Left ventricle myocardium inferior (tissue), 1 donor: Measurements from ENCODE around the gene ELOB. TPM values are rescaled to one million over a fixed set of nuclear protein-coding genes. Genes with fewer than 3 reads are reported as not detected.
"Not testable (repeated sequence)": the region's sequence is repeated elsewhere in the genome, so short reads cannot be mapped to it uniquely, and the experiment has no call there.

ENCODE experiments used
- DNase-seq: peaks from one replicate; pipeline ENCODE4 v3.0.0-alpha.2; 2020
- H3K27ac ChIP-seq: fragments of 200-600 bp; replicated peaks from 2 replicates; pipeline ENCODE4 v1.8.0; 2021
- H3K27me3 ChIP-seq: fragments of 200-600 bp; 2 replicates; pipeline ENCODE4 v1.8.0; 2021; ENCODE audit warnings: low read depth
- H3K36me3 ChIP-seq: fragments of 200-600 bp; 2 replicates; pipeline ENCODE4 v1.8.0; 2021
- H3K4me1 ChIP-seq: fragments of 200-600 bp; 2 replicates; pipeline ENCODE4 v1.8.0; 2021
- H3K4me3 ChIP-seq: fragments of 200-600 bp; 2 replicates; pipeline ENCODE4 v1.8.0; 2021; ENCODE audit warnings: mild to moderate bottlenecking, moderate library complexity
- H3K9me3 ChIP-seq: fragments of 200-600 bp; replicated peaks from 2 replicates; pipeline ENCODE4 v1.8.0; 2021
- CTCF ChIP-seq: fragments of 200-600 bp; IDR thresholded peaks from 2 replicates; pipeline ENCODE4 v1.8.0; 2021; ENCODE audit warnings: antibody characterized with exemption, mild to moderate bottlenecking, borderline replicate concordance
- intact Hi-C: fragments of 100-400 bp; cut with micrococcal nuclease; formaldehyde crosslinking; loops from one replicate; pipeline ENCODE4 v1.11.0; 2022
- total RNA-seq: library from RNA; stranded (reverse); fragmentation: NEBNext Ultra II Directional; extraction: Animal tissue kit (Norgen Biotek cat#: 25700); gene quantifications from one replicate; pipeline ENCODE4 v1.2.1, GENCODE V29; 2021
- donor health status: DM: no; HTN: yes; CAD: no; lungs with severe emphysema.

ELOB gene
- total RNA-seq, 1 donor from 2014 or later, result 304 TPM

DNA sequence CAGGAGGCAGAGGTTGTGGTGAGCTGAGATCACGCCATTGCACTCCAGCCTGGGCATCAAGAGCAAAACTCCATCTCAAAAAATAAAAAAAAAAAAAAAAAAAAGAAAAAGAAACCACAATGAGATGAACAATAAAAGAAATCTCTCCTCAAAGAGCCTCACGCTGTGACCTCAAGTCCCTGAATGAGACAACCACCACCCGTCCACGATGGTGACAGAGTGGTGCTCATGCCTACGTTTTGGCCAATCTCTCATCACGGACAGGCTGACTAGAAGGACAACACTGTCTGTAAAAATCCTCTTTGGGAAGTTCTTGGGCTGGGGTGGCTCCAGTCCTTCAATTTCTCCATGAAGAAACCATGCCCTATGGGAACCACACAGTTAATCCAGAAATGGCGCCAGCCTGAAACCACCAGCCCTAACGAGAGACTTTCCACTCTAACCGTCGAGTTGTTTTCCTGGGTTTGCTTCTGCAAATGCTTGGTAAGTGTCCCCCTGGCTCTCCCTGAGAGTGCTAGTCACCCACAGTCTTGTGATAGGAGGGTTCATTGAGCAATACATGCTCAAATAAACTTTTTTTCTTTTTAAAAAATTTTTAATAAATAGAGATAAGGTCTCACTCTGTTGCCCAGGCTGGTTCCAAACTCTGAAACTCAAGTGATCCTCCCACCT is 42.1 kb downstream of the ELOB start:
- Histone ChIP-seq H3K4me3 (no peak overlapping the region), H3K9me3 (no peaks in the 10 kb centered on the region), H3K27ac (no peak overlapping the region), H3K27me3 (peaks cover 49% of the 10 kb centered on the region), H3K36me3 (no peaks in the 10 kb centered on the region), H3K4me1 (no peaks in the 10 kb centered on the region)
- DNase-seq, result no peak
- intact Hi-C loops, result no loop called here
- TF ChIP-seq CTCF, result no peak

DNA sequence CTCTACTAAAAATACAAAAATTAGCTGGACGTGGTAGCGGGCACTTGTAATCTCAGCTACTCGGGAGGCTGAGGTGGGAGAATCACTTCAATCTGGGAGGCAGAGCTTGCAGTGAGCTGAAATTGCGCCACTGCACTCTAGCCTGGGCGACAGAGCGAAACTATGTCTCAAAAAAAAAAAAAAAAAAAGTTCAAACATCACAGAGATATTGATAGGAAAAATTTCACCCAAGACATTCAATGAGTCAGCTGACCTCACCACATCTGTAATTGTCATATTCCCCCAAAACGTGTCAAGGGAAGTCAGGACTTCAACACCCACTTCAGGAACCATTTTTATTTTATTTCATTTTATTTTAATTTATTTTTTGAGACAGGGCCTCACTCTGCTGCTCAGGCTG is 49.0 kb downstream of the ELOB start:
- Histone ChIP-seq H3K36me3 (no peaks in the 10 kb centered on the region), H3K27me3 (peaks cover 15% of the 10 kb centered on the region), H3K4me3 (no peak overlapping the region), H3K4me1 (no peaks in the 10 kb centered on the region), H3K27ac (no peak overlapping the region), H3K9me3 (no peaks in the 10 kb centered on the region)
- TF ChIP-seq CTCF, result no peak
- intact Hi-C loops, result no loop called here
- DNase-seq, result no peak

GRCh38 chr16:2726923-2727322 is 50.2 kb downstream of the ELOB start:
- no peaks in the 10 kb centered on the region for H3K36me3 ChIP-seq
- H3K4me1 ChIP-seq, result no peaks in the 10 kb centered on the region

DNA sequence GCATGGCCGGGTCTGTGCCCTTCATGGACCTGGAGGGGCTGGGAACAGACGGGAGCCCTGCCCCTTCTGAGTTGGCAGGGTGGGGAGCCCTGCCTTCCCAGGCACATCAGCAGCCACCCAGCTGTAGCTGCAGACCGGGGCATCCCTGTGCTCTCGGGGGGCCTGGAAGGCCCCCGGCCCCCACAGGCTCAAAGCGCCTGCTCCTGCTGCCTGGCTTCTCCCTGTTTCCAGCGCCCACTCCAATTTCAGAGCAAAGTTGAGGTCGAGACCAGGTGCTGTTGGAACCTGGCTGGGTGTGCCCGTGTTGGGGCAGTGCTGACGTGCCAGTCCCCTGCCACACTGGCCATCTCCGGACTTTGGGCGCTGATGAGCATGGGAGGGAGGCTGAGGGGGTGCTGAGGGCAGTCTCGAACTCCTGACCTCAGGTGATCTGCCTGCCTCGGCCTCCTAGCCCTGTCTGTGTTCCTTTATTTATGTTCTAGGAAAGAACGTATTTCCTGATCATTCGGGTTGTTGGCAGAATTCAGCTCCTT is 52.2 kb downstream of the ELOB start:
- no peak for TF ChIP-seq CTCF
- Histone ChIP-seq H3K27me3 (peaks cover 15% of the 10 kb centered on the region), H3K4me3 (no peak overlapping the region), H3K4me1 (peaks cover 16% of the 10 kb centered on the region), H3K27ac (no peak overlapping the region), H3K9me3 (no peaks in the 10 kb centered on the region), H3K36me3 (no peaks in the 10 kb centered on the region)
- DNase-seq, result no peak
- intact Hi-C loops, result no loop called here

More at GRCh38 chr16:2726923-2727322, 50.2 kb downstream of the ELOB start:
- Histone ChIP-seq H3K9me3 (no peaks in the 10 kb centered on the region), H3K27me3 (peaks cover 15% of the 10 kb centered on the region), H3K4me3 (no peak overlapping the region), H3K27ac (no peak overlapping the region)
- no peak for DNase-seq
- intact Hi-C loops, result no loop called here
- TF ChIP-seq CTCF, result no peak

GRCh38 chr16:2724088-2724676 is 52.9 kb downstream of the ELOB start:
- peaks cover 15% of the 10 kb centered on the region for H3K27me3 ChIP-seq
- H3K27ac ChIP-seq, result no peak overlapping the region
- intact Hi-C loops, result no loop called here
- peaks cover 23% of the 10 kb centered on the region for H3K4me1 ChIP-seq
- H3K4me3 ChIP-seq, result no peak overlapping the region
- H3K36me3 ChIP-seq, result no peaks in the 10 kb centered on the region
- TF ChIP-seq CTCF, result no peak
- no peak for DNase-seq
- no peaks in the 10 kb centered on the region for H3K9me3 ChIP-seq

DNA sequence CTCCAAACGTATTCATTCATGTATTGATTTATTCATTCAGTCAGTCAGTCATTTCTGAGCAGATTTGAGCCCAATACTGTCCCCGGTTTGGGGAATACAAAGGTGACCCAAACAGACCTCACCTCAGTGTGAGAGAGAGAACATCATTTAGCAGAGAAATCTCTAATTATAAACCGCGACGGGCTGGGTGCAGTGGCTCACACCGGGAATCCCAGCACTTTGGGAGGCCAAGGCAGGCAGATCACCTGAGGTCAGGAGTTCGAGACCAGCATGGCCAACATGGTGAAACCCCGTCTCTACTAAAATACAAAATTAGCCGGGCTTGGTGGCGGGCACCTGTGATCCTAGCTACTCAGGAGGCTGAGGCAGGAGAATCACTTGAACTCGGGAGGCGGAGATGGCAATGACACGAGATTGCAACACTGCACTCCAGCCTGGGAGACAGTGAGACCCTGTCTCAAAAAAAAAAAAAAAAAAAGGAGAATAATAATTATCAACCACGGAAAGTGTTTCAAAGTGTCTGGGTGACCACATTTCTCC is 55.4 kb downstream of the ELOB start:
- Histone ChIP-seq H3K27ac (peak overlapping the region; percentile 85), H3K4me1 (peaks cover 29% of the 10 kb centered on the region), H3K4me3 (peak overlapping the region; percentile 74), H3K27me3 (peaks cover 15% of the 10 kb centered on the region)
- DNase-seq, H3K9me3 ChIP-seq, intact Hi-C loops, H3K36me3 ChIP-seq: not testable (repeated sequence)
